SK-N-DZ (cell line): ENCODE data around the gene PRAMEF8.

Experiments
- small RNA-seq, 2 experiments: library from RNA; depleted of rRNA; stranded (forward); fragments of <200 nt; gene quantifications; one replicate each; pipeline ENCODE3, GENCODE V24; 2014

The PRAMEF8 gene

Small RNA genes lying within 50 kb of the gene (small RNA-seq; reads per million reads assigned to genes)
- gene RNU6-771P: 0 reads per million in 2 experiments
